ENCODE results near the gene SLC25A10. TPM values are rescaled to one million over a fixed set of nuclear protein-coding genes. Genes with fewer than 3 reads are reported as not detected.
A peak's percentile ranks its signal among the peaks of the same experiment; 100 is the strongest.

The SLC25A10 gene
- total RNA-seq, 1 donor from 2014 or later = 6.7 TPM

DNA sequence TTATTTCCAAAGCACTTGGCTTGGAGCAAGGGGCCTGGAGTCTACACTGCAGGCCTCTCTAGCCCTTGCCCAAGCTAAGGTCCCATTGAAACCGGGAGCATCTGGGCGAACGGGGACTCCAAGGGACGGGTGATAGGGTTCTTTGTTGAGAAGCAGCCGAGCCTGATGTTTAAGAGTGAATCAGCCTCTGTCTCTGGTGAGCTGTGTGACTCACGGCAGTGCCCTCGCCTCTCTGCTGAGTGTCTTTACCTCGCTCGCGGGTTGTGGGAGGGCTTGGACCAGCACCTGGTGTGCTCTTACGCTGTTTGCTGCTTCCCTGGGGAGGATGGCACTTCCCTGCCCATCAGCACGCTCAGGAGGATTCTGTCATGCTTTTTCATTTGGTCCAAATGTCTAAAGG, 27.0 kb upstream of the SLC25A10 start:
- TF ChIP-seq, protein P1, sequence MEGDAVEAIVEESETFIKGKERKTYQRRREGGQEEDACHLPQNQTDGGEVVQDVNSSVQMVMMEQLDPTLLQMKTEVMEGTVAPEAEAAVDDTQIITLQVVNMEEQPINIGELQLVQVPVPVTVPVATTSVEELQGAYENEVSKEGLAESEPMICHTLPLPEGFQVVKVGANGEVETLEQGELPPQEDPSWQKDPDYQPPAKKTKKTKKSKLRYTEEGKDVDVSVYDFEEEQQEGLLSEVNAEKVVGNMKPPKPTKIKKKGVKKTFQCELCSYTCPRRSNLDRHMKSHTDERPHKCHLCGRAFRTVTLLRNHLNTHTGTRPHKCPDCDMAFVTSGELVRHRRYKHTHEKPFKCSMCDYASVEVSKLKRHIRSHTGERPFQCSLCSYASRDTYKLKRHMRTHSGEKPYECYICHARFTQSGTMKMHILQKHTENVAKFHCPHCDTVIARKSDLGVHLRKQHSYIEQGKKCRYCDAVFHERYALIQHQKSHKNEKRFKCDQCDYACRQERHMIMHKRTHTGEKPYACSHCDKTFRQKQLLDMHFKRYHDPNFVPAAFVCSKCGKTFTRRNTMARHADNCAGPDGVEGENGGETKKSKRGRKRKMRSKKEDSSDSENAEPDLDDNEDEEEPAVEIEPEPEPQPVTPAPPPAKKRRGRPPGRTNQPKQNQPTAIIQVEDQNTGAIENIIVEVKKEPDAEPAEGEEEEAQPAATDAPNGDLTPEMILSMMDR (IDR thresholded peaks at IDR 0.05; ENCODE audit: unreplicated experiment) = no peak
- Mint-ChIP-seq H3K4me1 (ENCODE audit: unreplicated experiment) (peaks cover 25% of the 10 kb centered on the region), H3K9me3 (ENCODE audit: unreplicated experiment) (no peaks in the 10 kb centered on the region), H3K27me3 (ENCODE audit: unreplicated experiment) (peaks cover 19% of the 10 kb centered on the region), H3K4me3 (ENCODE audit: unreplicated experiment) (peak overlapping the region; percentile 92), H3K27ac (ENCODE audit: unreplicated experiment) (peak overlapping the region; percentile 89), H3K36me3 (ENCODE audit: low read depth, unreplicated experiment) (peaks cover 35% of the 10 kb centered on the region)
- DNase-seq (ENCODE audit: low spot score) = no peak

DNA sequence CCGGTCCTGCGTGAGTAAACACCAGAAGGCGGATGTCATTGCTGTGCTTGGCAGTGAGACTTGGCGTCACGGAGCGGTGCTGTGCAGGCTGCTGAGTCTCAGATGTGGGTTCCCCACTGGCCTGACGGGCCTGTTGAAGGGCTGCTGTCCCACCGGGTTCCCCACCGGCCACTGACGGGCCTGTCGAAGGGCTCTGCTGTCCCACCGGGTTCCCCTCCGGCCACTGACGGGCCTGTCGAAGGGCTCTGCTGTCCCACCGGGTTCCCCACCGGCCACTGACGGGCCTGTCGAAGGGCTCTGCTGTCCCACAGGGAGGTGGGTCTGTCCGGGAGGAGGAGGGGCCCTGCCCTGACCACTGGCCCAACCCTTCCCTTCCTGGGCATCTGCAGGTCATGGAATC, 25.5 kb upstream of the SLC25A10 start:
- Mint-ChIP-seq H3K4me3 (ENCODE audit: unreplicated experiment) (no peak overlapping the region), H3K9me3 (ENCODE audit: unreplicated experiment) (no peaks in the 10 kb centered on the region), H3K4me1 (ENCODE audit: unreplicated experiment) (peaks cover 25% of the 10 kb centered on the region), H3K27ac (ENCODE audit: unreplicated experiment) (peak overlapping the region; percentile 71), H3K36me3 (ENCODE audit: low read depth, unreplicated experiment) (peaks cover 39% of the 10 kb centered on the region), H3K27me3 (ENCODE audit: unreplicated experiment) (peaks cover 19% of the 10 kb centered on the region)
- TF ChIP-seq, protein P1 (IDR thresholded peaks at IDR 0.05; ENCODE audit: unreplicated experiment) = no peak
- DNase-seq (ENCODE audit: low spot score) = no peak

DNA sequence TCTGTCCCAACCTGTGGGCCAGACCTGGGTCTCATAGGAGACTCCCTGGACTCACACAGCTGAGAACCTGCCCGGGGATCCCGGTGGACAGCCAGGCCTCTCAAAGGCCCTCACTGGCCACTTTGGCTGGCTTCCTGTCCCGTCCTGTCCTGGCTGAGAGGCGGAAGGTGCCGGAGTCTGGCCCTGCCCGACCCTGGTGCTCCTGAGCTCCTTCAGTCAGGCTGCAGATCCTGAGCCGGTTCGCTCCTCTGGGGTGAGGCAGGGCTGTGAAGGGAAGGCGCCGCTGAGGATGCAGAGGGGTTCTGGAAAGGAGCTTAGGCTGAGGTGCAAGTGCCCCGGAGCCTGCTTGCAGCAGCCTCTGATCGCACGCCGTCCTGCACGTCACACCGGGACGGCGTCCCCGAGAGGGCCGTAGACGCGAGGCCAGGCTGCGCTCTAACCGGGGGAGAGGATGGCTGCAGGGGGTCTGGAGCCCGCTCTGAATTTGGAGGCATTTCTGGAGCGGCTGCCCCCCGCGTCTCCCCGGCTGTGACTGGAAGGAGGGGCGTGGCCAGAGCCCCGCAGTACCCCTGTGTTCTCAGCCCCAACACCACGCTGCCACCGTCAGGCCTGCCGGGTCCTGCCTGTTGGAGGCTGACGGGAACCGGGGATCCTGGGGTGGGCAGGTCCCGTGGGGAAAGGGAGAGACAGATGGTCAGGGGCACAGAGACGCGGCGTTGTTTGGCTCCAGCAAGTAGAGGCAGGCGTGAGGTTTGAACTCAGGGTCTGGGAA, 24.1 kb upstream of the SLC25A10 start:
- H3K27me3 Mint-ChIP-seq (ENCODE audit: unreplicated experiment) = peaks cover 22% of the 10 kb centered on the region
- peaks cover 44% of the 10 kb centered on the region for H3K36me3 Mint-ChIP-seq (ENCODE audit: low read depth, unreplicated experiment)
- H3K27ac Mint-ChIP-seq (ENCODE audit: unreplicated experiment) = no peak overlapping the region
- H3K4me1 Mint-ChIP-seq (ENCODE audit: unreplicated experiment) = peaks cover 17% of the 10 kb centered on the region
- H3K9me3 Mint-ChIP-seq (ENCODE audit: unreplicated experiment) = no peaks in the 10 kb centered on the region
- no peak for DNase-seq (ENCODE audit: low spot score)
- peak overlapping the region; percentile 67 for H3K4me3 Mint-ChIP-seq (ENCODE audit: unreplicated experiment)
- TF ChIP-seq, protein P1 (IDR thresholded peaks at IDR 0.05; ENCODE audit: unreplicated experiment) = no peak

- peaks cover 44% of the 10 kb centered on the region for H3K36me3 Mint-ChIP-seq (ENCODE audit: low read depth, unreplicated experiment)
- TF ChIP-seq, protein P1 (IDR thresholded peaks at IDR 0.05; ENCODE audit: unreplicated experiment) = no peak
- DNase-seq (ENCODE audit: low spot score) = no peak
- H3K27me3 Mint-ChIP-seq (ENCODE audit: unreplicated experiment) = peaks cover 21% of the 10 kb centered on the region
- peaks cover 16% of the 10 kb centered on the region for H3K4me1 Mint-ChIP-seq (ENCODE audit: unreplicated experiment)
- H3K27ac Mint-ChIP-seq (ENCODE audit: unreplicated experiment) = no peak overlapping the region
- H3K9me3 Mint-ChIP-seq (ENCODE audit: unreplicated experiment) = no peaks in the 10 kb centered on the region
- peak overlapping the region; percentile 83 for H3K4me3 Mint-ChIP-seq (ENCODE audit: unreplicated experiment)
These were observed 23.5 kb upstream of the SLC25A10 start for GRCh38 chr17:81688616-81689015.

DNA sequence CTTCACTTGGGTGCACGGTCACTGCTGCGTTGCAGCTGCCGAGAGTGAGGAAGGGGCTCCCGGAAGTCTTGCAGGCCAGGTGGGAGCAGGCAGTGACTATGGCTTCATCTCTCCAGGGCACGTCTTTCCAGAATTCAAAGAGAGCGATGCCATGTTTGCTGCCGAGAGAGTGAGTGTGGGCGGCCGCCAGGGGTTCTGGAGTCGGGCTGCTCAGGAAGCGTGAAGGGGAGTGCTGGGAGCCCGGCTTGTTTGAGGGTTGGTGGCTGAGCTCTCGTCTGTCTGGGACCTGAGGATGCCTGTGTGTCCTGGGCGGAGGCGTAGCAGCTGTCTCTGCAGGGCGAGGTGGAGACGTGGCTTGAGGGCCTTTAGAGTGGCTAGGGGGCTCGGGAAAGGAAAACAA, 22.0 kb upstream of the SLC25A10 start:
- H3K9me3 Mint-ChIP-seq (ENCODE audit: unreplicated experiment) = no peaks in the 10 kb centered on the region
- H3K27ac Mint-ChIP-seq (ENCODE audit: unreplicated experiment) = no peak overlapping the region
- peaks cover 7% of the 10 kb centered on the region for H3K4me1 Mint-ChIP-seq (ENCODE audit: unreplicated experiment)
- peaks cover 19% of the 10 kb centered on the region for H3K27me3 Mint-ChIP-seq (ENCODE audit: unreplicated experiment)
- TF ChIP-seq, protein P1 (IDR thresholded peaks at IDR 0.05; ENCODE audit: unreplicated experiment) = no peak
- no peak for DNase-seq (ENCODE audit: low spot score)
- H3K36me3 Mint-ChIP-seq (ENCODE audit: low read depth, unreplicated experiment) = peaks cover 41% of the 10 kb centered on the region
- H3K4me3 Mint-ChIP-seq (ENCODE audit: unreplicated experiment) = no peak overlapping the region

Data from endothelial cell (in vitro differentiated cells).